HG02623 (cell line): Measurements from ENCODE around the gene SLC35C1.
"Not testable (repeated sequence)": the region's sequence is repeated elsewhere in the genome, so short reads cannot be mapped to it uniquely, and the experiment has no call there.

Experiments used
- ATAC-seq: cut with Tn5 transposase; IDR thresholded peaks from one replicate; pipeline ENCODE4 v1.9.1; 2021; ENCODE audit warnings: moderate library complexity; ENCODE audit not compliant: unreplicated experiment

The SLC35C1 gene

GRCh38 chr11:45786272-45786671 is 18.7 kb upstream of the SLC35C1 start:
- no peak for ATAC-seq

DNA sequence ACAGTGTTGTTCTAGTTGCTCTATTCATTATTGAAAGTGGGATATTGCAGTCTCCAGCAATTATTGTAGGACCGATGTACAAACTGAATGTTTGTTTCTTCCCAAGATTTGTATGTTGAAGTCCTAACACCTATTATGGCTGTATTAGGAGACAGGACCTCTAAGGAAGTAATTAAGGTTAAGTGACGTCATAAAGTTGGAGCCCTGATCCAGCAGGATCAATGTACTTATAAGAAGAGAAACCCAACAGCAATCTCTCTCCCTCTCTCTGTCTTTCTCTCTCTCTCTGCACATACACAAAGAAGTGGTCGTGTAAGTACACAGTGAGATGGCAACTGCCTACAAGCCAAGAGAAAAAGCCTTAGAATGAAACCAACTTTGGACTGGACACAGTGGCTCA is 16.1 kb upstream of the SLC35C1 start:
- ATAC-seq: no peak

GRCh38 chr11:45791524-45791923 is 13.4 kb upstream of the SLC35C1 start:
- ATAC-seq: no peak

DNA sequence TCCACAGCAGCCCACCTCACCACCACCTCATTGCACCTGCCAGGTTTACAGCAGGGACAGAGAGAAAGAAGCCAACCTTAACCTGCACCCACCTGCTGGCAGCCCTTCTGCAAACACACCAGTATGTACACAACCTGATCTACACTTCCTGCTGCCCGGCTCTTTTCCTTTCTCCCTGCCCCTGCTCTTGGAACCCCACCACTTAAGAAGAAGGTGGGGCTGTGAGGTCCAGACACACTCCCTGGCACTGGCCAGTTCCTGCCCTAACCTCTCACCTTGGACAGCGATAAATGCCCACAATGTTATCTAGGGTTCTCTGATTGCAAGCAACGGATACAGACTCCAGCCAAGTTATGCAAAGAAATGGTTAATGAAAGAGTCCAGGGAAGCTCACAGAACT is 10.8 kb upstream of the SLC35C1 start:
- ATAC-seq: no peak

GRCh38 chr11:45795379-45795778 is 9.6 kb upstream of the SLC35C1 start:
- no peak for ATAC-seq

GRCh38 chr11:45796461-45796861 is 8.5 kb upstream of the SLC35C1 start:
- no peak for ATAC-seq

DNA sequence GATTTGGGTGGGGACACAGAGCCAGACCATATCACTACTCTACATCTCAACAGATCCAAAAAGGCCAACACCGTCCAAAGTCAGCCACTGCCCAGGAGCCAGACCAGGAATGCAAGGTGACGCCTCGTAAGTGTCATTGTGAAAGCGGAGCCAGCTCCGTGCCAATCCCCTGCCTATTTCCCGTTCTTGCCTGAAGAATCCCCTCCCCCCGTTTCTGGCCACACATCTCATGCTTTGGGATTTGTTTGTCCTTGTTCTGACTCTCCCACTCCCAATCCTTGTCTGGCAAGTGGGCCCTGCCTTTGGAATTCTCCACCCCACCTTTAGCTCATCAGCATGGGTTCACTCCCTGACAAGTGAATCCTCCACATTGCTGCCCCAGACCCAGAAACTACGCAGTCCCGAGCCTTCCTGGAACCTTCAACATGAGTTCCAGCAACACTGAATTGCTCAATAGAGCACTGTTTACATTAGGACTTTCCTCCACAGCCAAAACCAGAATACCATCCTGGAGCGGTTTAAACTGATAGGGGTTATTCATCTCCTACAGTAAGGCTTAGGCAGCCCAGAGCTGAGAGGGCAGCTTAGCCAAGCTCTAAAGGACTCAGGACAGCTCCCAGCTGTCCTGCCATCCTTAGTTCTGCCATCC is 6.0 kb upstream of the SLC35C1 start:
- no peak for ATAC-seq

DNA sequence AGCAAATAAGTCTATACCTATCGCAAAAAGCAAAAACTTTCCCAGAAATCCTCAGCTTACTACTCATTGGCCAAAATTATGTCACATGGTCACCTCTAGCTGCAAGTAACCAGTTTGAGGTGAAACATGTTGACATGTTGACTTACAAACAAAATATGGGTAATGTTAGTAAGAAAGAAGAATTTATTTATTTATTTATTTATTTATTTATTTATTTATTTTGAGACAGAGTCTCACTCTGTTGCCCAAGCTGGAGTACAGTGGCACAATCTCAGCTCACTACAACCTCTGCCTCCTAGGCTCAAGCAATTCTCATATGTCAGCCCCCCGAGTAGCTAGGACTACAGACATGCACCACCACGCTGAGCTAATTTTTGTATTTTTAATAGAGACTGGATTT is 5.4 kb upstream of the SLC35C1 start:
- ATAC-seq: no peak

DNA sequence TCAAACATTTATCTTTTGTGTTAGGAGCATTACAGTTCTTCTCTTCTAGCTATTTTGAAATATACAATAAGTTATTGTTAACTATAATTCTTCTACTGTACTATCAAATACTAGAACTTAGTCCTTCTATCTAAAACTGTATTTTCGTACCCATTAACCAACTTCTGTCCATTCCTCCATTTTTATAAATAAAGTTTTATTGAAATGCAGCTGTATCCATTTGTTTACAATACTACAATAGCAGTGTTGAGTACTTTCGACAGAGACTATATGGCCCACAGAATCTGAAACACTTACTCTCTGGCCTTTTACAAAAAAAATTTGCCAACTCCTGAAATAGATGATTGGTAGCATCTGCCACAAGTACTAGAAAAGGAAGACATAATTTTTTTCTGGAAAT is 4.7 kb upstream of the SLC35C1 start:
- no peak for ATAC-seq

DNA sequence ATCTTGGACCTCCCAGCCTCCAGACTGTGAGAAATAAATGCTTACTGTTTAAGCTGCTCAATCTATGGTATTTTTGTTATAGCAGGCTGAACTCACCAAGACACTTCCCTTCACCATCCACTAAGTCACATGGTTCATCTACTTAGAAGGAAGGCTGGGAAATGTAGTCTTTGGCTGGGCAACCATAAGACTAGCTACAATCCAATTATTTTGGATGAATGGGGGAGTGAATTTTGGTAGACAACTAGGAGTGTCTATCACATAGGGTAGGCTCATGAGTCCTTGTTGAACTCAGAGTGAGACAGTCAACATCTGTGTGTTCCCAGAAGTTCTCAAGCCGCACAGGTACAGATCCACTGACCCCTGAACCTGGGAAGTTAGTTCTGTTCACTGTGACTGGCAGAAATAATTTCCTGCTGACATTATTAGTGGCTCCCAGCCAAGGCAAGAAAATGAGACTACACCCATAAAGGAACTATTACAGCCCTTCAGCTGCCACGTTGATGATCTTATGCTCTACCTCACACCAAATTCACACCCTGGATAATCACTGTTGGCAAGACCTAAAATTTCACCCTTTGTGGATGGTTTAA is 3.1 kb upstream of the SLC35C1 start:
- ATAC-seq: no peak

GRCh38 chr11:45802531-45803317 is 2.2 kb upstream of the SLC35C1 start:
- ATAC-seq: no peak

DNA sequence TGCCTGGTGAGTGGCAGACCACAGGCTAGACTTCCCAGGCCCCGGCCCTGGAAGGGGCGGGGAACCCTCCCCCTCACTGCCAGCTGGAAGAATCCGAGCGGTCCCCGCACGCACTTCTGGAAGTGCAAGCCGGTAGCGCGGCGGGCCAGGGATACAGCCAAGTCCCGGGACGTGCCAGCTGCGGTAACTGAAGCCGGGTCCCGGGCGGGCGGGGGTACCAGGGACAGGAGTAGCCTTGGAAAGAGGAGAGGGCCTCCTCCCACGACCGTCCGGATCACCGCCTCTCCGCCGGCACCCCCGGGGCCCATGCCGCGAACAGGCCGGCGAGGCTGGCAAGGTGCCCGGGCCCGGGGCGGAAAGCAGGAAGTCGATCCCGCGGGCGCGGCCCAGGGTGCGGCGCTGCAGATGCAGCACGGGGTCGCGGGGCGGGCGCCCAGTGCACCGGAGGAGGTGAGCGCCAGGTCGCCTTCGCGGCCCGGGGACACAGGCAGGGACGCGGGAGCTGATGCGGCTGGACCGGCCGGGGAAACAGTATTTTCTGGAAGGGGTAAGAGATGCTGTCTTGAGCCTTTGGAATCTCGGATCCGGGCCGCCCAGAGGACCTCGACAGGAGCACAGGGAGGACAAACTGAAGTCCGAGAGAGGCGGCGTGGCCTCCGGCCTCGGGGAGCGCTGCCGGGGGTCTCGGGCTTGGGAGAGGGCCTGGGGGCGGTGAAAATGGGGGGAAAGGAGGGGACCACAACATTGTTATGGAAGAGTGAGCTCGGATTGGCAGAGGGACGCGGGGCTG is 783 bp upstream of the SLC35C1 start:
- no peak for ATAC-seq

GRCh38 chr11:45805305-45806071 is 539 bp downstream of the SLC35C1 start:
- ATAC-seq: peak; percentile 27

GRCh38 chr11:45806072-45806933 is 1.4 kb downstream of the SLC35C1 start:
- ATAC-seq: no peak

DNA sequence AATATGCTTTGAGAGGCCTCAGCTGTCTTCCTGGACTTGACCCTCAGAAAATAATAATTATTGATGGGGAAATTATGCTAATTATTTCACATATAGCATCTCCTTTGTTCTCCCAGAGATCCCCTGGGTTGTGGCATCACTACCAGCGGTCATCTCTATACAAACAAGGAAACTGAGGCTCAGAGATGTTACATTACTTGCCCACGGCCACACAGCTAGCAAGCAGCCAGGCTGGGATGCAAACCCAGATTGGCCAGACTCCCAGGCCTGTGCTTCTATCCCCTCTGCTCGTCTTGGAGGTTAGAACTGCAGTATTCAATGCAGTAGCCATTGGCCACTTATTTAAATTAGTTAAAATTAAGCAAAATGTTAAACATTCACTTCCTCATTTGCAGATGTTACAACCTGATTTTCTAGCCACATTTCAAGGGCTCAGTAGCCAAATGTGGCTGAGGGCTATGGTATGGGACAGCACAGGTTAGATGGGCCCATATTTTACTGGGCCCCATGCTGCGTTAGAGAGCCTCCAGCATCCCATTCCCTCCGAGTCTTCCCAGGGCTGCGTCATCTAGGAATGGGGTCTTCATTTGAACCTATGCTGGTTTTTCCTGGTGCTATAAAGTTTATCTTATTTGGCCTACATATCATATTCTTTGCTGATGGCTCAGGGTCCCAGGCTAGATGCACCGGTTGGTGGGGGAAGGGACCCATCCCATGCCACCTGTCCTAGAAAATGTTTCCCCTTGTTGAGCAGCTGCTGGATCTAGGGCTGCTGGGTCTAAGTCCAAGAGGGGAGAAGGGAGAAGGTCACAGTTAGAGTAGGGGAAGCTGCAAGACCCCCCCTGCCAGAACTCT is 2.2 kb downstream of the SLC35C1 start:
- no peak for ATAC-seq

- ATAC-seq: no peak
Observed at GRCh38 chr11:45807792-45808238, 2.9 kb downstream of the SLC35C1 start.

DNA sequence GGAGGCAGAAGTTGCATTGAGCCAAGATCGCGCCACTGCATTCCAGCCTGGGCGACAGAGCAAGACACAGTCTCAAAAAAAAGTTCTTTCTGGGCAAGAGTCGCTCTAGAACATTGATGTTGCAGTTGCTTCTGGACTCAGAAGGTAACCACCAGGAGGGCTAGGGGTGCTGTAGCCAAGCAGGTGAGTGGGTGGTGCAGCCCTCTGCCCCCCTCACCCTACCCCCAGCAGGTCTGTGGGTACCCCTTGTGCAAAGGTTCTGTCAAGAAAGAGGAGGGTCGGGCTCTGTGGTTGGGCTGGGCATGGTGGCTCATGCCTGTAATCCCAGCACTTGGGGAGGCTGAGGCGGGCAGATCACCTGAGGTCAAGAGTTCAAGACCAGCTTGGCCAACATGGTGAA is 3.5 kb downstream of the SLC35C1 start:
- ATAC-seq: not testable (repeated sequence)

DNA sequence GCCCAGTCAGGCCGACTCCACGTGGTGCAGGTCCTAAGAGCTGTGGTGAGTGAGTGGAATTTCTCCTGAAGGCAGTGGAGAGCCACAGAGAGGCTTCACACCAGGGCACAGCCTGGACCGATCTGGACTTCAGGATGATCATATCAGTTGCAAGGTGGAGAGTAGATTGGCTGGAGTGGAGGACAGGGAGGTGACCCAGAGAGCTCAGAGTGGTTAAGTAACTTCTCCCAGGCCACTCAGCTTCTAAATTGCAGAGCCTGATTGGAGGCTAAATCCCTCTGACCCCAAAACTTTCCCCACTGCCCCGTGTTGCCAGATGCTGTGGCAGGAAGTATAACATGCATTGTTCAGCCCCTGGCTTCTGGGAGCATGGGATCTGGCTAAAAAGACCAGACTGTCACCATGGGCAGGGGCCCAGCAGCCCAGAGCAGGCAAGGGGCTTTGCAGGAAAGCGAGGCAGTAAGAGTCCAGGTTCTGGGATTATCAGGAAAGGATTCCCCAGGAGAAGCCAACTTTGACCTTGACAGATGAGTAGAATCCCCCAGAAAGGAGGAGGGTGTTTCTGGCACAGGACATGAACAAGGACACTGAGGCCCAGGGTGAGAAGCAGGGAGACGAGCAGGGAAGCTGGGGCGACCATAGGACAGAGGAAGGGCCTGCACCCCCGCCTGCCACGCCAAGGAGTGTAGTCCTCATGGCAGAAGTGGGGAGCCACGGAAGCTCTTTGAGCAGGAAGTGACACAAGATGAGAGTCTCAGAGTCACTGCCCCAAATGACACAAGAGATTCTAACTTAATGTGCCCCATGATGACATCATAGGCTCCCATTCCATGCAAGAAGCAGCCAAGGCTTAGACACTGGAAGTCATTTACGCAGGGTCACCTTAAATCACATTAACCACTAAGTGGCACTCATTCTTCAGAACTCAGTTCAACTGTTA is 4.8 kb downstream of the SLC35C1 start:
- no peak for ATAC-seq
